HepG2 (cell line): Measurements from ENCODE around the gene FGD2. TPM values are rescaled to one million over a fixed set of nuclear protein-coding genes. Genes with fewer than 3 reads are reported as not detected.

ENCODE experiments used
- AFF4 ChIP-seq: sonication (generic); formaldehyde crosslinking; IDR thresholded peaks from 2 replicates; pipeline ENCODE4 v1.4.0; 2020; ENCODE audit warnings: missing genetic modification reagents
- CBX1 ChIP-seq: IDR thresholded peaks from one replicate; pipeline ENCODE4 v1.6.1; 2016; ENCODE audit warnings: antibody characterized with exemption, low read depth
- CEBPB ChIP-seq: IDR thresholded peaks from 2 replicates; pipeline ENCODE4 v1.6.1; 2011; ENCODE audit warnings: low read depth, low read length, improper control_type of control experiment, borderline replicate concordance
- FOXA3 ChIP-seq: IDR thresholded peaks from 2 replicates; pipeline ENCODE4 v1.6.1; 2016; ENCODE audit warnings: missing genetic modification reagents, missing compliant biosample characterization
- GPN1 ChIP-seq: sonication (generic); formaldehyde crosslinking; IDR thresholded peaks from 2 replicates; pipeline ENCODE4 v1.5.1; 2020; ENCODE audit warnings: missing genetic modification reagents, borderline replicate concordance
- NFRKB ChIP-seq: fragments of 450-650 bp; IDR thresholded peaks from 2 replicates; pipeline ENCODE4 v1.6.1; 2017
- NR2C2 ChIP-seq: sonication (generic); formaldehyde crosslinking; IDR thresholded peaks from 2 replicates; pipeline ENCODE4 v1.4.0; 2020; ENCODE audit warnings: missing genetic modification reagents, mild to moderate bottlenecking, moderate library complexity, borderline replicate concordance
- PHF8 ChIP-seq: sonication (generic); formaldehyde crosslinking; IDR thresholded peaks from 2 replicates; pipeline ENCODE4 v1.5.0; 2020; ENCODE audit warnings: missing genetic modification reagents
- RBM22 ChIP-seq: fragments of 200-400 bp; formaldehyde crosslinking; optimal IDR thresholded peaks from 2 replicates; pipeline ENCODE3; 2017; ENCODE audit warnings: mild to moderate bottlenecking, low read length, moderate library complexity
- TRAFD1 ChIP-seq: sonication (generic); formaldehyde crosslinking; IDR thresholded peaks from 2 replicates; pipeline ENCODE4 v1.5.1; 2020; ENCODE audit warnings: missing genetic modification reagents, mild to moderate bottlenecking, borderline replicate concordance
- ZBTB20 ChIP-seq: sonication (generic); formaldehyde crosslinking; IDR thresholded peaks from 2 replicates; pipeline ENCODE4 v1.8.1; 2023; ENCODE audit warnings: missing genetic modification reagents, low read depth, mild to moderate bottlenecking, borderline replicate concordance
- ZBTB42 ChIP-seq: sonication (generic); formaldehyde crosslinking; IDR thresholded peaks from 2 replicates; pipeline ENCODE4 v1.5.0; 2020; ENCODE audit warnings: mild to moderate bottlenecking, missing genetic modification reagents
- ZFY ChIP-seq: sonication (generic); formaldehyde crosslinking; IDR thresholded peaks from 2 replicates; pipeline ENCODE4 v1.4.0; 2020; ENCODE audit warnings: missing genetic modification reagents
- ZNF543 ChIP-seq: sonication (generic); formaldehyde crosslinking; IDR thresholded peaks from 2 replicates; pipeline ENCODE4 v1.4.0; 2020; ENCODE audit warnings: mild to moderate bottlenecking, missing genetic modification reagents
- ZNF672 ChIP-seq: sonication (generic); formaldehyde crosslinking; IDR thresholded peaks from 2 replicates; pipeline ENCODE4 v1.8.1; 2022; ENCODE audit warnings: missing genetic modification reagents
- ZNF772 ChIP-seq: sonication (generic); formaldehyde crosslinking; IDR thresholded peaks from 2 replicates; pipeline ENCODE4 v1.5.0; 2020; ENCODE audit warnings: mild to moderate bottlenecking, missing genetic modification reagents
- ZSCAN25 ChIP-seq: sonication (generic); formaldehyde crosslinking; IDR thresholded peaks from 2 replicates; pipeline ENCODE4 v1.8.0; 2022; ENCODE audit warnings: mild to moderate bottlenecking, missing genetic modification reagents
- polyA plus RNA-seq, 8 experiments: library from polyadenylated mRNA; depleted of rRNA in 3 of 8; stranded (reverse) in 7 of 8; unstranded in 1 of 8; fragments of >200 nt; fragmentation: Illumina TruSeq in 4 of 8; extraction: Trizol in 4 of 8; gene quantifications; 2 replicates each; pipeline versions ENCODE4 v1.2.1 to v1.2.3, GENCODE V29; 2011 to 2016; ENCODE audit warnings: low read depth in 4 of 8, missing spikeins in 1 of 8, mixed read lengths in 1 of 8; ENCODE audit not compliant: insufficient read depth in 1 of 8
- total RNA-seq, 5 experiments: library from RNA; depleted of rRNA; stranded (reverse); fragments of >200 nt; fragmentation: Illumina TruSeq; extraction: Trizol; gene quantifications; 2 replicates each; pipeline ENCODE4 v1.2.3, GENCODE V29; 2016; ENCODE audit warnings: low read depth in 1 of 5
- TF ChIP-seq, protein P1 (sequence below): sonication (generic); formaldehyde crosslinking; IDR thresholded peaks from 2 replicates; pipeline ENCODE4 v1.8.0; 2022; ENCODE audit warnings: mild to moderate bottlenecking, missing genetic modification reagents
- TF ChIP-seq, protein P2 (sequence below): sonication (generic); formaldehyde crosslinking; IDR thresholded peaks from 2 replicates; pipeline ENCODE4 v1.9.0; 2022; ENCODE audit warnings: missing genetic modification reagents, mild to moderate bottlenecking, borderline replicate concordance
- TF ChIP-seq, protein P3 (sequence below): sonication (generic); formaldehyde crosslinking; IDR thresholded peaks from 2 replicates; pipeline ENCODE4 v1.8.1; 2023; ENCODE audit warnings: mild to moderate bottlenecking, missing genetic modification reagents

Gene FGD2
- total and polyA plus RNA-seq, 2 of the 13 experiments (the other 11 are each of a cell fraction or from before 2014, with no cell fraction given), result not detected

GRCh38 chr6:37018198-37019064 is 13.0 kb downstream of the FGD2 start (continued):
- TF ChIP-seq AFF4 (CRISPR knock-in tag) (0 out of 2 replicates have a peak, but pooled peaks have one; percentile 48), ZNF772 (CRISPR knock-in tag) (peak; percentile 70; the same call in 1 of the 2 replicates), FOXA3 (CRISPR knock-in tag) (0 out of 2 replicates have a peak, but pooled peaks have one; percentile 20), TRAFD1 (no peak), CBX1 (peak; percentile 45), ZBTB42 (no peak), ZNF543 (CRISPR knock-in tag) (peak; percentile 27; the same call in 1 of the 2 replicates), GPN1 (CRISPR knock-in tag) (no peak), ZBTB20 (CRISPR knock-in tag) (peak; percentile 47; the same call in 1 of the 2 replicates), ZNF672 (CRISPR knock-in tag) (no peak), CEBPB (no peak), RBM22 (no peak), ZFY (CRISPR knock-in tag) (no peak), NR2C2 (CRISPR knock-in tag) (0 out of 2 replicates have a peak, but pooled peaks have one; percentile 46), PHF8 (no peak), NFRKB (no peak), ZSCAN25 (CRISPR knock-in tag) (peak; percentile 13; the same call in 1 of the 2 replicates)
- TF ChIP-seq, protein P1, sequence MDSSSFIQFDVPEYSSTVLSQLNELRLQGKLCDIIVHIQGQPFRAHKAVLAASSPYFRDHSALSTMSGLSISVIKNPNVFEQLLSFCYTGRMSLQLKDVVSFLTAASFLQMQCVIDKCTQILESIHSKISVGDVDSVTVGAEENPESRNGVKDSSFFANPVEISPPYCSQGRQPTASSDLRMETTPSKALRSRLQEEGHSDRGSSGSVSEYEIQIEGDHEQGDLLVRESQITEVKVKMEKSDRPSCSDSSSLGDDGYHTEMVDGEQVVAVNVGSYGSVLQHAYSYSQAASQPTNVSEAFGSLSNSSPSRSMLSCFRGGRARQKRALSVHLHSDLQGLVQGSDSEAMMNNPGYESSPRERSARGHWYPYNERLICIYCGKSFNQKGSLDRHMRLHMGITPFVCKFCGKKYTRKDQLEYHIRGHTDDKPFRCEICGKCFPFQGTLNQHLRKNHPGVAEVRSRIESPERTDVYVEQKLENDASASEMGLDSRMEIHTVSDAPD (CRISPR knock-in tag), result no peak
- TF ChIP-seq, protein P2, sequence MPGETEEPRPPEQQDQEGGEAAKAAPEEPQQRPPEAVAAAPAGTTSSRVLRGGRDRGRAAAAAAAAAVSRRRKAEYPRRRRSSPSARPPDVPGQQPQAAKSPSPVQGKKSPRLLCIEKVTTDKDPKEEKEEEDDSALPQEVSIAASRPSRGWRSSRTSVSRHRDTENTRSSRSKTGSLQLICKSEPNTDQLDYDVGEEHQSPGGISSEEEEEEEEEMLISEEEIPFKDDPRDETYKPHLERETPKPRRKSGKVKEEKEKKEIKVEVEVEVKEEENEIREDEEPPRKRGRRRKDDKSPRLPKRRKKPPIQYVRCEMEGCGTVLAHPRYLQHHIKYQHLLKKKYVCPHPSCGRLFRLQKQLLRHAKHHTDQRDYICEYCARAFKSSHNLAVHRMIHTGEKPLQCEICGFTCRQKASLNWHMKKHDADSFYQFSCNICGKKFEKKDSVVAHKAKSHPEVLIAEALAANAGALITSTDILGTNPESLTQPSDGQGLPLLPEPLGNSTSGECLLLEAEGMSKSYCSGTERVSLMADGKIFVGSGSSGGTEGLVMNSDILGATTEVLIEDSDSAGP (CRISPR knock-in tag), result peak; percentile 0; the same call in 1 of the 2 replicates
- TF ChIP-seq, protein P3, sequence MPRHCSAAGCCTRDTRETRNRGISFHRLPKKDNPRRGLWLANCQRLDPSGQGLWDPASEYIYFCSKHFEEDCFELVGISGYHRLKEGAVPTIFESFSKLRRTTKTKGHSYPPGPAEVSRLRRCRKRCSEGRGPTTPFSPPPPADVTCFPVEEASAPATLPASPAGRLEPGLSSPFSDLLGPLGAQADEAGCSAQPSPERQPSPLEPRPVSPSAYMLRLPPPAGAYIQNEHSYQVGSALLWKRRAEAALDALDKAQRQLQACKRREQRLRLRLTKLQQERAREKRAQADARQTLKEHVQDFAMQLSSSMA, result no peak
